ENCODE results near the gene ATOX1. TPM values are rescaled to one million over a fixed set of nuclear protein-coding genes. Genes with fewer than 3 reads are reported as not detected.
"Not testable (repeated sequence)": the region's sequence is repeated elsewhere in the genome, so short reads cannot be mapped to it uniquely, and the experiment has no call there.

Gene ATOX1
- total and polyA plus RNA-seq, 2 donors (not counting 1 experiment from before 2014, with no cell fraction given) = 37.3 to 43.6 TPM

DNA sequence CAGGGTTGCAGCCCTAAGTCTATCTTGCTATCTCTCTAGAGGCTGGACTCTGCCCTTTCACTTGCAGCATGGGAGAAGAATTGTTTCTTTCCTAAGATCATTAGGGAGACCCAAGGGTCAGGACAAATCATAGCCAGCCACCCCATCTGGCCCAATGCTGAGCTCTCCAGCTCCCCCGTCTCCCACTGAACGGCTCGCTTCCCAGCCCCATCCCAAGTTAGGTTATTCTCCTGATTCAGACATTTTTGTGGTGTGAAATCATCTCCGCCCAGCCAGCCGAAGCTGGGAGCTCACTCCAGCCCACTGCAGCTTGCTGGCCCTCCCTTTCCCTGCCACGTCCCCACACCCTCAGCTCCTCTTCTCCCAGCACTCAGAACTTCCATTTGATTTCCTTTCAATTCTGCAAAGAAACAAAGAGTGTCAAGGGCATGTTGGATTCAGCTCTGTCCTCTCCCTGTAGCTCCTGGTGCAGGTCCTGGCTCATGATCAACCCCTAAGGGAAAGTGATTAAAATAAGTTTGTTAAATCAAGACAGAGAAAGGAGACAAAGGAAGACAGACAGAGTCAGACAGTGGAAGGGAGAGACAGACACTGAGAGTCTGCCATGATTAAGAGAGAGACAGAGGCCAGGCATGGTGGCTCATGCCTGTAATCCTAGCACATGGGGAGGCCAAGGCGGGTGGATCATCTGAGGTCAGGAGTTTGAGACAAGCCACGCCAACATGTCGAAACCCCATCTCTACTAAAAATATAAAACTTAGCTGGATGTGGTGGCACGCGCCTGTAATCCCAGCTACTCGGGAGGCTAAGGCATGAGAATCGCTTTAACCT, 59.1 kb downstream of the ATOX1 start:
- Histone ChIP-seq H4K20me1 (ENCODE audit: control insufficient read depth, insufficient read depth, low read length, poor library complexity, severe bottlenecking) (no peaks in the 10 kb centered on the region), H2AFZ (ENCODE audit: insufficient read depth, low read depth, low read length, poor library complexity, severe bottlenecking) (no peak overlapping the region), H3K9me3 (ENCODE audit: control extremely low read depth in 1 of 3, control insufficient read depth in 2 of 3, insufficient read depth in 1 of 3, low read length in 2 of 3) (no peaks in the 10 kb centered on the region), H3K9ac (ENCODE audit: low read length) (no peak overlapping the region), H3K4me1 (ENCODE audit: control insufficient read depth in 2 of 2, insufficient read depth in 2 of 2, low read length in 2 of 2) (peaks cover 0 to 4% of the 10 kb centered on the region in 2 donors), H3K4me2 (replicated peaks; ENCODE audit: low read depth, low read length, poor library complexity, severe bottlenecking) (no peak overlapping the region), H3K27me3 (replicated peaks in 1 of 4; ENCODE audit: control extremely low read depth in 1 of 4, control insufficient read depth in 3 of 4, insufficient read depth in 4 of 4, low read length in 3 of 4) (no peaks in the 10 kb centered on the region), H3K79me2 (ENCODE audit: control insufficient read depth, insufficient read depth, low read length) (no peaks in the 10 kb centered on the region), H3K4me3 (ENCODE audit: control extremely low read depth in 1 of 5, extremely low read depth in 1 of 5, insufficient read depth in 1 of 5, low read depth in 2 of 5, low read length in 4 of 5) (no peak overlapping the region), H3K36me3 (replicated peaks in 1 of 2; ENCODE audit: control extremely low read depth in 1 of 2, control insufficient read depth in 1 of 2, extremely low read depth in 1 of 2, insufficient read depth in 2 of 2, low read length in 1 of 2) (no peaks in the 10 kb centered on the region), H3K27ac (ENCODE audit: low read length in 2 of 2) (no peak overlapping the region)
- intact Hi-C loops (cut with micrococcal nuclease) = no loop called here
- TF ChIP-seq, protein P1, sequence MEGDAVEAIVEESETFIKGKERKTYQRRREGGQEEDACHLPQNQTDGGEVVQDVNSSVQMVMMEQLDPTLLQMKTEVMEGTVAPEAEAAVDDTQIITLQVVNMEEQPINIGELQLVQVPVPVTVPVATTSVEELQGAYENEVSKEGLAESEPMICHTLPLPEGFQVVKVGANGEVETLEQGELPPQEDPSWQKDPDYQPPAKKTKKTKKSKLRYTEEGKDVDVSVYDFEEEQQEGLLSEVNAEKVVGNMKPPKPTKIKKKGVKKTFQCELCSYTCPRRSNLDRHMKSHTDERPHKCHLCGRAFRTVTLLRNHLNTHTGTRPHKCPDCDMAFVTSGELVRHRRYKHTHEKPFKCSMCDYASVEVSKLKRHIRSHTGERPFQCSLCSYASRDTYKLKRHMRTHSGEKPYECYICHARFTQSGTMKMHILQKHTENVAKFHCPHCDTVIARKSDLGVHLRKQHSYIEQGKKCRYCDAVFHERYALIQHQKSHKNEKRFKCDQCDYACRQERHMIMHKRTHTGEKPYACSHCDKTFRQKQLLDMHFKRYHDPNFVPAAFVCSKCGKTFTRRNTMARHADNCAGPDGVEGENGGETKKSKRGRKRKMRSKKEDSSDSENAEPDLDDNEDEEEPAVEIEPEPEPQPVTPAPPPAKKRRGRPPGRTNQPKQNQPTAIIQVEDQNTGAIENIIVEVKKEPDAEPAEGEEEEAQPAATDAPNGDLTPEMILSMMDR (IDR thresholded peaks at IDR 0.05) = no peak
- TF ChIP-seq EZH2 (IDR thresholded peaks at IDR 0.05; ENCODE audit: borderline replicate concordance, insufficient read depth, low read depth, low read length, poor library complexity, severe bottlenecking) = no peak
- ChIA-PET POLR2A (no interaction called here), CTCF (no interaction called here)
- ATAC-seq (ENCODE audit: low read depth) (no peak), DNase-seq (no peak)
- H3K27me3 Mint-ChIP-seq = no peaks in the 10 kb centered on the region
- no peak overlapping the region for H3K4me3 Mint-ChIP-seq
- H3K27ac Mint-ChIP-seq = no peak overlapping the region
- peaks cover 13% of the 10 kb centered on the region for H3K4me1 Mint-ChIP-seq
- WGBS (ENCODE audit: insufficient coverage) = 94% methylated on average over 10 of the region's 13 CpGs
- no peaks in the 10 kb centered on the region for H3K9me3 Mint-ChIP-seq (ENCODE audit: insufficient read depth)

DNA sequence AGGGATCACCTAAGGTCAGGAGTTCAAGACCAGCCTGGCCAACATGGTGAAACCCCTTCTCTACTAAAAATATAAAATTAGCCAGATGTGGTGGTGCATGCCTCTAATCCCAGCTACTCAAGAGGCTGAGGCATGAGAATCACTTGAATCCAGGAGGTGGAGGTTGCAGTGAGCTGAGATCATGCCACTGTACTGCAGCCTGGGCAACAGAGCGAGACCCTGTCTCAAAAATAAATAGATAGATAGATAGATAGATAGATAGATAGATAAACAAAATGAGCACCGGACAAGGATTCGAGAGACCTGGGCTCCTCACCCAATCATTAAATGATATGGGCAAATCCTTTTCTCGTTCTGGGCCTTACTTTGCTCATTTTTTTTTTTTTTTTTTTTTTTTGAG, 60.4 kb downstream of the ATOX1 start:
- H3K4me3 Mint-ChIP-seq; H3K79me2 ChIP-seq (ENCODE audit: control insufficient read depth, insufficient read depth, low read length); H3K4me2 ChIP-seq (replicated peaks; ENCODE audit: low read depth, low read length, poor library complexity, severe bottlenecking); H3K9me3 Mint-ChIP-seq (ENCODE audit: insufficient read depth); H2AFZ ChIP-seq (ENCODE audit: insufficient read depth, low read depth, low read length, poor library complexity, severe bottlenecking); H3K27me3 ChIP-seq (replicated peaks in 1 of 4; ENCODE audit: control extremely low read depth in 1 of 4, control insufficient read depth in 3 of 4, insufficient read depth in 4 of 4, low read length in 3 of 4); H3K4me3 ChIP-seq (ENCODE audit: control extremely low read depth in 1 of 5, extremely low read depth in 1 of 5, insufficient read depth in 1 of 5, low read depth in 2 of 5, low read length in 4 of 5); H3K9me3 ChIP-seq (ENCODE audit: control extremely low read depth in 1 of 3, control insufficient read depth in 2 of 3, insufficient read depth in 1 of 3, low read length in 2 of 3); DNase-seq; intact Hi-C loops (cut with micrococcal nuclease); POLR2A ChIA-PET; H4K20me1 ChIP-seq (ENCODE audit: control insufficient read depth, insufficient read depth, low read length, poor library complexity, severe bottlenecking); H3K27me3 Mint-ChIP-seq; H3K4me1 Mint-ChIP-seq; H3K4me1 ChIP-seq (ENCODE audit: control insufficient read depth in 2 of 2, insufficient read depth in 2 of 2, low read length in 2 of 2); H3K27ac Mint-ChIP-seq; CTCF ChIA-PET; ATAC-seq (ENCODE audit: low read depth); H3K9ac ChIP-seq (ENCODE audit: low read length); H3K27ac ChIP-seq (ENCODE audit: low read length in 2 of 2); H3K36me3 ChIP-seq (replicated peaks in 1 of 2; ENCODE audit: control extremely low read depth in 1 of 2, control insufficient read depth in 1 of 2, extremely low read depth in 1 of 2, insufficient read depth in 2 of 2, low read length in 1 of 2): not testable (repeated sequence)
- WGBS (ENCODE audit: insufficient coverage) = no CpG with 5 or more reads among the region's 4 CpGs

Measured in B cell (primary cell).